PC-9 (cell line): ENCODE results near the gene NFKBIE.

Experiments used
- EZH2 ChIP-seq: fragments of 200-600 bp; sonication (generic); IDR thresholded peaks from 2 replicates; pipeline ENCODE4 v1.8.0; 2017; ENCODE audit warnings: antibody characterized with exemption, low read depth
- TF ChIP-seq, protein P1 (sequence below): fragments of 200-600 bp; sonication (generic); conservative IDR thresholded peaks from 2 replicates; pipeline ENCODE4 v1.6.1; 2017; ENCODE audit warnings: mixed run types, antibody characterized with exemption, mild to moderate bottlenecking, moderate library complexity

DNA sequence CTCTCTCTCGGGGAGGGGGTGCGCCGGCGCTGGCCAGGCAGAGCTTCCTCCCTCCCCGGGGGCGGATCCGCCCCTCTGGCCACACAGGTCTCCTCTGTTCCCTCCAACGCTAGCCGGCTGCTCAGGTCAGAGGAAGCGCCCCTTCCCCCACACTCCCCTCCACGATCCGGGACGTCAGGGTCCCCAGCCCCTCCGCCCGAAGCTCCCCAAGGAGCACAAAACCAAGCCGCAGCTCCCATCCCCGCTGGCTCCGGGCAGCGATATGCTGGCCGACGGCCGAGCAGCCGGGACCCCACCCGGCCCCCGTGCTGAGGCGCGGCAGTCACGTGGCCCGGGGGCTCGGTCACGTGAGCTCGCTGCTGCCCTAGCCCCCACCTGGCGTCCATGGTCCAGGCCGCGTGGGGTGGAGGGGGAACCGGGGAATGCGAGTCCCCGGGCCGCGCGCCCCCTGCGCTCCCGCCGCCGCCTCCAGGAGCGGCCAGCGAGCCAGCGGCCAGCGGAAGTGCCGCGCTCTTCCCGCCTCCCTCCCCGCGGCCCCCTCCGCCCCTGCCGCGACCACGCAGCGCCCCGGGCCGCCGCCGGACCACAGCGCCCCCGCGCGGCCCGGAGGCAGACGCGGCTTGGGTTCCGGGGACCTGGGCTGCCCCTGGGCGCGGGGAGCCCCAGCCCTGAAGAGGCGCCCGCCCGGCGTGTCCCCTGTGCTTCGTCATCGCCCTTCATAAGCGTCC is 8.2 kb downstream of the NFKBIE start, which contains the start of gene SLC35B2:
- TF ChIP-seq, protein P1, sequence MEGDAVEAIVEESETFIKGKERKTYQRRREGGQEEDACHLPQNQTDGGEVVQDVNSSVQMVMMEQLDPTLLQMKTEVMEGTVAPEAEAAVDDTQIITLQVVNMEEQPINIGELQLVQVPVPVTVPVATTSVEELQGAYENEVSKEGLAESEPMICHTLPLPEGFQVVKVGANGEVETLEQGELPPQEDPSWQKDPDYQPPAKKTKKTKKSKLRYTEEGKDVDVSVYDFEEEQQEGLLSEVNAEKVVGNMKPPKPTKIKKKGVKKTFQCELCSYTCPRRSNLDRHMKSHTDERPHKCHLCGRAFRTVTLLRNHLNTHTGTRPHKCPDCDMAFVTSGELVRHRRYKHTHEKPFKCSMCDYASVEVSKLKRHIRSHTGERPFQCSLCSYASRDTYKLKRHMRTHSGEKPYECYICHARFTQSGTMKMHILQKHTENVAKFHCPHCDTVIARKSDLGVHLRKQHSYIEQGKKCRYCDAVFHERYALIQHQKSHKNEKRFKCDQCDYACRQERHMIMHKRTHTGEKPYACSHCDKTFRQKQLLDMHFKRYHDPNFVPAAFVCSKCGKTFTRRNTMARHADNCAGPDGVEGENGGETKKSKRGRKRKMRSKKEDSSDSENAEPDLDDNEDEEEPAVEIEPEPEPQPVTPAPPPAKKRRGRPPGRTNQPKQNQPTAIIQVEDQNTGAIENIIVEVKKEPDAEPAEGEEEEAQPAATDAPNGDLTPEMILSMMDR: no peak
- TF ChIP-seq EZH2: no peak
